HEK293 (cell line): ENCODE data around the gene RPL9.

Experiments
- BCL11A ChIP-seq: fragments of 450-650 bp; formaldehyde crosslinking; IDR thresholded peaks from 2 replicates; pipeline ENCODE4 v1.5.1; 2016; ENCODE audit warnings: low read depth, missing biosample characterization, missing genetic modification characterization
- GLIS1 ChIP-seq: fragments of 450-650 bp; formaldehyde crosslinking; IDR thresholded peaks from 2 replicates; pipeline ENCODE4 v1.5.1; 2016; ENCODE audit warnings: missing biosample characterization, missing genetic modification characterization
- MZF1 ChIP-seq: fragments of 450-650 bp; formaldehyde crosslinking; IDR thresholded peaks from 2 replicates; pipeline ENCODE4 v1.5.1; 2017; ENCODE audit warnings: missing biosample characterization, missing genetic modification characterization, borderline replicate concordance
- ZBTB1 ChIP-seq: fragments of 450-650 bp; formaldehyde crosslinking; IDR thresholded peaks from 2 replicates; pipeline ENCODE4 v1.5.1; 2016; ENCODE audit warnings: missing biosample characterization, missing genetic modification characterization
- ZNF394 ChIP-seq: fragments of 450-650 bp; formaldehyde crosslinking; IDR thresholded peaks from 2 replicates; pipeline ENCODE4 v1.5.1; 2016; ENCODE audit warnings: missing biosample characterization, missing genetic modification characterization, mild to moderate bottlenecking, moderate library complexity, borderline replicate concordance
- ZNF558 ChIP-seq: fragments of 450-650 bp; formaldehyde crosslinking; IDR thresholded peaks from 2 replicates; pipeline ENCODE4 v1.5.1; 2016; ENCODE audit warnings: missing biosample characterization, missing genetic modification characterization
- ZSCAN23 ChIP-seq: fragments of 450-650 bp; formaldehyde crosslinking; IDR thresholded peaks from 2 replicates; pipeline ENCODE4 v1.5.1; 2016; ENCODE audit warnings: missing biosample characterization, missing genetic modification characterization
- ZSCAN30 ChIP-seq: fragments of 450-650 bp; IDR thresholded peaks from 2 replicates; pipeline ENCODE4 v1.5.1; 2018; ENCODE audit warnings: missing biosample characterization, mild to moderate bottlenecking, missing genetic modification characterization, moderate library complexity
- TF ChIP-seq, protein P1 (sequence below): fragments of 450-650 bp; formaldehyde crosslinking; IDR thresholded peaks from 2 replicates; pipeline ENCODE4 v1.5.1; 2016; ENCODE audit warnings: missing biosample characterization, missing genetic modification characterization
- TF ChIP-seq, protein P2 (sequence below): sonication (generic); formaldehyde crosslinking; IDR thresholded peaks from 2 replicates; pipeline ENCODE4 v1.8.1; 2022; ENCODE audit warnings: mild to moderate bottlenecking, moderate library complexity, missing genetic modification reagents

DNA sequence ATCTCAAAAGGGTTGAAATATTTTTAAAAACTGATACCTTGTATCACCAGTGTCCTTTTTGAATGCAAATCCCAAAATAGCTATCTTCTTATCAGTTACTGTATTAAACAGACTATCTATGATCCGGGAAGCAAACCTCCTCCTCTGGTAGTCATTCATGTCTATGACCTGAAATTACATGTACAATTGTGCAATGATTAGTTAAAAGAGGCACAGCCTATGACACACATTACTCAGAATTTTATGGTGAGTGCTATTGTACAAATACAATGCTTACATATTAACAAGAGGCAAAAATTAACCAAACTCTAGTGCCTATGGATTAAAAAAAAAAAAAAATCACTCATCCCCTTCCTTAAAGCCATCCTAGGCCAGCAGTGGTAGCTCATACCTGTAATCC lies 46.9 kb upstream of the RPL9 start:
- no peak for TF ChIP-seq GLIS1 (tag by site-specific recombination)
- TF ChIP-seq, protein P1, sequence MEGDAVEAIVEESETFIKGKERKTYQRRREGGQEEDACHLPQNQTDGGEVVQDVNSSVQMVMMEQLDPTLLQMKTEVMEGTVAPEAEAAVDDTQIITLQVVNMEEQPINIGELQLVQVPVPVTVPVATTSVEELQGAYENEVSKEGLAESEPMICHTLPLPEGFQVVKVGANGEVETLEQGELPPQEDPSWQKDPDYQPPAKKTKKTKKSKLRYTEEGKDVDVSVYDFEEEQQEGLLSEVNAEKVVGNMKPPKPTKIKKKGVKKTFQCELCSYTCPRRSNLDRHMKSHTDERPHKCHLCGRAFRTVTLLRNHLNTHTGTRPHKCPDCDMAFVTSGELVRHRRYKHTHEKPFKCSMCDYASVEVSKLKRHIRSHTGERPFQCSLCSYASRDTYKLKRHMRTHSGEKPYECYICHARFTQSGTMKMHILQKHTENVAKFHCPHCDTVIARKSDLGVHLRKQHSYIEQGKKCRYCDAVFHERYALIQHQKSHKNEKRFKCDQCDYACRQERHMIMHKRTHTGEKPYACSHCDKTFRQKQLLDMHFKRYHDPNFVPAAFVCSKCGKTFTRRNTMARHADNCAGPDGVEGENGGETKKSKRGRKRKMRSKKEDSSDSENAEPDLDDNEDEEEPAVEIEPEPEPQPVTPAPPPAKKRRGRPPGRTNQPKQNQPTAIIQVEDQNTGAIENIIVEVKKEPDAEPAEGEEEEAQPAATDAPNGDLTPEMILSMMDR: no peak
- TF ChIP-seq ZSCAN30 (tag by site-specific recombination): no peak
- no peak for TF ChIP-seq BCL11A (tag by site-specific recombination)
- no peak for TF ChIP-seq MZF1 (tag by site-specific recombination)
- no peak for TF ChIP-seq ZBTB1
- TF ChIP-seq, protein P2, sequence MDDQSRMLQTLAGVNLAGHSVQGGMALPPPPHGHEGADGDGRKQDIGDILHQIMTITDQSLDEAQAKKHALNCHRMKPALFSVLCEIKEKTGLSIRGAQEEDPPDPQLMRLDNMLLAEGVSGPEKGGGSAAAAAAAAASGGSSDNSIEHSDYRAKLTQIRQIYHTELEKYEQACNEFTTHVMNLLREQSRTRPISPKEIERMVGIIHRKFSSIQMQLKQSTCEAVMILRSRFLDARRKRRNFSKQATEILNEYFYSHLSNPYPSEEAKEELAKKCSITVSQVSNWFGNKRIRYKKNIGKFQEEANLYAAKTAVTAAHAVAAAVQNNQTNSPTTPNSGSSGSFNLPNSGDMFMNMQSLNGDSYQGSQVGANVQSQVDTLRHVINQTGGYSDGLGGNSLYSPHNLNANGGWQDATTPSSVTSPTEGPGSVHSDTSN: no peak
- TF ChIP-seq ZSCAN23 (tag by site-specific recombination): no peak
- TF ChIP-seq ZNF394 (tag by site-specific recombination): no peak
- TF ChIP-seq ZNF558 (tag by site-specific recombination): no peak
